GM12878 (cell line): ENCODE data around the gene TCF15. TPM values are rescaled to one million over a fixed set of nuclear protein-coding genes. Genes with fewer than 3 reads are reported as not detected.

ENCODE experiments used
- CEBPB ChIP-seq, 2 experiments: fragments of 150-350 bp in 1 of 2; IDR thresholded peaks; 2 replicates each; pipeline ENCODE4 v1.6.1; 2012 to 2014; ENCODE audit warnings: low read depth in 2 of 2, low read length in 2 of 2, borderline replicate concordance in 1 of 2, inconsistent platforms in 1 of 2
- CUX1 ChIP-seq: IDR thresholded peaks from 2 replicates; pipeline ENCODE4 v1.6.1; 2012; ENCODE audit warnings: improper control_type of control experiment, low read depth, low read length; ENCODE audit not compliant: insufficient replicate concordance
- DPF2 ChIP-seq: fragments of 450-650 bp; IDR thresholded peaks from 2 replicates; pipeline ENCODE4 v1.6.1; 2017; ENCODE audit warnings: mild to moderate bottlenecking
- E4F1 ChIP-seq: fragments of 450-650 bp; IDR thresholded peaks from 2 replicates; pipeline ENCODE4 v1.6.1; 2018; ENCODE audit warnings: borderline replicate concordance, mild to moderate bottlenecking; ENCODE audit not compliant: partially characterized antibody
- EED ChIP-seq: sonication (generic); IDR thresholded peaks from 2 replicates; pipeline ENCODE4 v1.6.1; 2016; ENCODE audit warnings: antibody characterized with exemption, low read depth
- NR2F1 ChIP-seq: fragments of 450-650 bp; conservative IDR thresholded peaks from 2 replicates; pipeline ENCODE4 v1.6.1; 2017; ENCODE audit warnings: mild to moderate bottlenecking
- SRF ChIP-seq, 2 experiments: IDR thresholded peaks; 2 replicates each; pipeline ENCODE4 v1.6.1; 2011; ENCODE audit warnings: low read depth in 2 of 2, low read length in 2 of 2, mild to moderate bottlenecking in 1 of 2, moderate library complexity in 1 of 2
- TBL1XR1 ChIP-seq: IDR thresholded peaks from 2 replicates; pipeline ENCODE4 v1.6.1; 2012; ENCODE audit warnings: low read depth, low read length, improper control_type of control experiment
- TCF7 ChIP-seq: IDR thresholded peaks from 2 replicates; pipeline ENCODE4 v1.6.1; 2014; ENCODE audit warnings: antibody characterized with exemption, borderline replicate concordance
- ZNF592 ChIP-seq: fragments of 450-650 bp; IDR thresholded peaks from 2 replicates; pipeline ENCODE4 v1.6.1; 2017; ENCODE audit warnings: mild to moderate bottlenecking, moderate library complexity
- polyA plus RNA-seq, 11 experiments: library from polyadenylated mRNA; depleted of rRNA in 4 of 11; unstranded in 6 of 11; stranded (reverse) in 5 of 11; fragments of >200 nt; fragmentation: Nextera tagmentation in 4 of 11; fragmentation: Illumina TruSeq in 1 of 11; extraction: Ambion mirVana in 4 of 11; extraction: Trizol in 1 of 11; gene quantifications; 1 replicate in 1 of 11; 2 replicates in 10 of 11; pipeline versions ENCODE4 v1.2.1 to v1.2.3, GENCODE V29; 2011 to 2016; ENCODE audit warnings: inconsistent platforms in 2 of 11, missing spikeins in 2 of 11, low read depth in 1 of 11
- total RNA-seq, 4 experiments: library from RNA; depleted of rRNA in 3 of 4; stranded (reverse); fragments of >200 nt in 3 of 4; fragmentation: Illumina TruSeq in 1 of 4; extraction: Trizol in 1 of 4; gene quantifications; 2 replicates each; pipeline versions ENCODE4 v1.2.1 to v1.2.3, GENCODE V29; 2013 to 2021

The TCF15 gene
- total and polyA plus RNA-seq, 10 of the 15 experiments (the other 5 are each of a cell fraction or from before 2014, with no cell fraction given): 0.08 TPM; not detected in 9

- TF ChIP-seq CUX1 (no peak), ZNF592 (no peak), SRF (IDR thresholded peaks at IDR 0.05; ENCODE audit: low read depth in 2 of 2, low read length in 2 of 2) (no peak), CEBPB (IDR thresholded peaks at IDR 0.05; ENCODE audit: borderline replicate concordance in 1 of 2, low read depth in 2 of 2, low read length in 2 of 2) (no peak), NR2F1 (peak; percentile 75), TBL1XR1 (no peak), TCF7 (no peak), DPF2 (no peak), E4F1 (no peak), EED (no peak)
Observed at GRCh38 chr20:651713-652614, 41.9 kb upstream of the TCF15 start (continued).
